GM12878 (cell line): Measurements from ENCODE around the gene METAP2. TPM values are rescaled to one million over a fixed set of nuclear protein-coding genes. Genes with fewer than 3 reads are reported as not detected.
A peak's percentile ranks its signal among the peaks of the same experiment; 100 is the strongest.
"Not testable (repeated sequence)": the region's sequence is repeated elsewhere in the genome, so short reads cannot be mapped to it uniquely, and the experiment has no call there.

ENCODE experiments used
- ATAC-seq: fragments of 200-7000 bp; cut with Tn5 transposase; 3 replicates; pipeline ENCODE4 v1.9.1; 2020; ENCODE audit warnings: mild to moderate bottlenecking, moderate library complexity
- BruUV-seq: library from RNA; stranded (reverse); fragments of 400-500 nt; replicated peaks from 2 replicates; lab custom pipeline; 2021; lab: Mats Ljungman, UMichigan
- CTCF ChIA-PET: fragments of 300-600 bp; sonication (Branson Sonifier 250); formaldehyde crosslinking; extraction: SDS; loops from one replicate; lab custom pipeline; 2021; ENCODE audit warnings: inconsistent platforms; lab: Yijun Ruan, JAX
- POLR2A ChIA-PET: fragments of 350-600 bp; formaldehyde crosslinking; extraction: SDS; loops from one replicate; lab custom pipeline; 2021; ENCODE audit warnings: inconsistent platforms; lab: Charles Lee
- RAD21 ChIA-PET: fragments of 300-600 bp; sonication (Branson Sonifier 250); formaldehyde crosslinking; loops from one replicate; lab custom pipeline; 2023; ENCODE audit warnings: antibody characterized with exemption; ENCODE audit not compliant: unreplicated experiment; lab: Charles Lee
- SMC1A ChIA-PET: fragments of 300-600 bp; sonication (Branson Sonifier 250); formaldehyde crosslinking; loops from one replicate; lab custom pipeline; 2023; ENCODE audit not compliant: unreplicated experiment, uncharacterized antibody; lab: Charles Lee
- DNase-seq: peaks from one replicate; pipeline ENCODE4 v3.0.0-alpha.2; 2011; ENCODE audit warnings: low read depth, low spot score
- FAIRE-seq: peaks from 3 replicates; lab custom pipeline; 2011; peaks lifted over from hg19 to GRCh38; lab: Jason Lieb, UNC
- H2AFZ ChIP-seq: 2 replicates; pipeline ENCODE4 v1.6.0; 2011; ENCODE audit warnings: low read depth, low read length, control low read depth; ENCODE audit not compliant: control insufficient read depth
- H3K27ac ChIP-seq: 2 replicates; pipeline ENCODE4 v1.5.1; 2011; ENCODE audit warnings: control low read depth; ENCODE audit not compliant: control insufficient read depth, insufficient read depth
- H3K27me3 ChIP-seq, 2 experiments: replicated peaks in 1 of 2; 2 replicates each; pipeline versions ENCODE4 v1.6.0 to v1.6.1; 2011; ENCODE audit warnings: low read length in 1 of 2; ENCODE audit not compliant: control insufficient read depth in 2 of 2, insufficient read depth in 2 of 2
- H3K36me3 ChIP-seq, 2 experiments: 2 replicates each; pipeline ENCODE4 v1.5.1; 2011; ENCODE audit warnings: low read length in 1 of 2; ENCODE audit not compliant: control insufficient read depth in 2 of 2, insufficient read depth in 2 of 2
- H3K4me1 ChIP-seq: 2 replicates; pipeline ENCODE4 v1.6.1; 2011; ENCODE audit warnings: mild to moderate bottlenecking, low read length, moderate library complexity, mixed read lengths; ENCODE audit not compliant: control insufficient read depth, insufficient read depth
- H3K4me2 ChIP-seq: 2 replicates; pipeline ENCODE4 v1.6.0; 2011; ENCODE audit warnings: control low read depth; ENCODE audit not compliant: control insufficient read depth, insufficient read depth
- H3K4me3 ChIP-seq: fragments of 200-600 bp; sonication (generic); 2 replicates; pipeline ENCODE4 v1.5.1; 2016
- H3K79me2 ChIP-seq: 2 replicates; pipeline ENCODE4 v1.6.0; 2011; ENCODE audit warnings: low read length; ENCODE audit not compliant: control insufficient read depth, insufficient read depth
- H3K9ac ChIP-seq: 2 replicates; pipeline ENCODE4 v1.8.0; 2011; ENCODE audit warnings: low read length, control low read depth, mixed read lengths; ENCODE audit not compliant: control insufficient read depth, insufficient read depth
- H3K9me3 ChIP-seq: replicated peaks from 3 replicates; pipeline ENCODE4 v1.5.1; 2011; ENCODE audit warnings: mild to moderate bottlenecking, low read length; ENCODE audit not compliant: control insufficient read depth, insufficient read depth
- H4K20me1 ChIP-seq: 2 replicates; pipeline ENCODE4 v1.6.0; 2011; ENCODE audit not compliant: control insufficient read depth, insufficient read depth
- BRCA1 ChIP-seq: IDR thresholded peaks from 2 replicates; pipeline ENCODE4 v1.6.1; 2011; ENCODE audit warnings: low read depth, low read length, improper control_type of control experiment
- CHD4 ChIP-seq: fragments of 200-600 bp; sonication (generic); IDR thresholded peaks from 2 replicates; pipeline ENCODE4 v1.6.1; 2016; ENCODE audit warnings: mild to moderate bottlenecking
- DPF2 ChIP-seq: fragments of 450-650 bp; IDR thresholded peaks from 2 replicates; pipeline ENCODE4 v1.6.1; 2017; ENCODE audit warnings: mild to moderate bottlenecking
- ETV6 ChIP-seq, 2 experiments: fragments of 450-650 bp in 1 of 2; IDR thresholded peaks in 1 of 2; conservative IDR thresholded peaks in 1 of 2; 2 replicates each; pipeline ENCODE4 v1.6.1; 2014; ENCODE audit warnings: antibody characterized with exemption in 1 of 2, borderline replicate concordance in 1 of 2, low read depth in 1 of 2, mild to moderate bottlenecking in 1 of 2, moderate library complexity in 1 of 2
- EZH2 ChIP-seq: IDR thresholded peaks from 2 replicates; pipeline ENCODE4 v1.6.1; 2012; ENCODE audit warnings: low read depth, mild to moderate bottlenecking, control low read depth, inconsistent platforms, low read length, borderline replicate concordance; ENCODE audit not compliant: control insufficient read depth
- FOS ChIP-seq: IDR thresholded peaks from 3 replicates; pipeline ENCODE4 v1.6.1; 2011; ENCODE audit warnings: borderline replicate concordance; ENCODE audit not compliant: insufficient read length; ENCODE audit errors: extremely low read depth
- MXI1 ChIP-seq: fragments of 150-350 bp; IDR thresholded peaks from 2 replicates; pipeline ENCODE4 v1.6.1; 2011; ENCODE audit warnings: low read depth, mild to moderate bottlenecking, inconsistent platforms, low read length, improper control_type of control experiment
- POLR2AphosphoS5 ChIP-seq: IDR thresholded peaks from 2 replicates; pipeline ENCODE4 v1.6.1; 2011; ENCODE audit warnings: mild to moderate bottlenecking, low read length, inconsistent platforms
- RB1 ChIP-seq: fragments of 450-650 bp; formaldehyde crosslinking; IDR thresholded peaks from 2 replicates; pipeline ENCODE4 v1.6.1; 2017; ENCODE audit warnings: mild to moderate bottlenecking, borderline replicate concordance
- REST ChIP-seq: IDR thresholded peaks from 2 replicates; pipeline ENCODE4 v1.6.1; 2012; ENCODE audit warnings: mild to moderate bottlenecking, low read depth, low read length
- SMAD1 ChIP-seq: fragments of 450-650 bp; IDR thresholded peaks from 2 replicates; pipeline ENCODE4 v1.6.1; 2018; ENCODE audit warnings: mild to moderate bottlenecking, low read depth; ENCODE audit not compliant: partially characterized antibody
- SUZ12 ChIP-seq: fragments of 200-600 bp; sonication (generic); IDR thresholded peaks from one replicate; pipeline ENCODE4 v1.6.1; 2018; ENCODE audit warnings: antibody characterized with exemption, mild to moderate bottlenecking; ENCODE audit not compliant: unreplicated experiment
- WGBS: methylation state at CpG from one replicate; pipeline ENCODE4 v1.1.6; 2016; ENCODE audit warnings: low lambda C conversion rate; ENCODE audit not compliant: insufficient replicate concordance, insufficient coverage; ENCODE audit errors: missing lambda C conversion rate; 5-methylcytosine and 5-hydroxymethylcytosine counted together
- in situ Hi-C: fragments of 300-500 bp; cut with MboI; formaldehyde crosslinking; loops from 9 replicates; pipeline ENCODE4 v1.14.3; 2018; ENCODE audit warnings: mixed read lengths
- intact Hi-C: fragments of 100-400 bp; cut with micrococcal nuclease; formaldehyde crosslinking; loops from one replicate; pipeline ENCODE4 v1.14.2; 2022; ENCODE audit not compliant: unreplicated experiment
- polyA plus RNA-seq, 11 experiments: library from polyadenylated mRNA; depleted of rRNA in 4 of 11; unstranded in 6 of 11; stranded (reverse) in 5 of 11; fragments of >200 nt; fragmentation: Nextera tagmentation in 4 of 11; fragmentation: Illumina TruSeq in 1 of 11; extraction: Ambion mirVana in 4 of 11; extraction: Trizol in 1 of 11; gene quantifications; 1 replicate in 1 of 11; 2 replicates in 10 of 11; pipeline versions ENCODE4 v1.2.1 to v1.2.3, GENCODE V29; 2011 to 2016; ENCODE audit warnings: inconsistent platforms in 2 of 11, missing spikeins in 2 of 11, low read depth in 1 of 11
- total RNA-seq, 4 experiments: library from RNA; depleted of rRNA in 3 of 4; stranded (reverse); fragments of >200 nt in 3 of 4; fragmentation: Illumina TruSeq in 1 of 4; extraction: Trizol in 1 of 4; gene quantifications; 2 replicates each; pipeline versions ENCODE4 v1.2.1 to v1.2.3, GENCODE V29; 2013 to 2021

METAP2 gene
- total and polyA plus RNA-seq, 10 of the 15 experiments (the other 5 are each of a cell fraction or from before 2014, with no cell fraction given) = 50.7 to 132 (median 73.9) TPM

DNA sequence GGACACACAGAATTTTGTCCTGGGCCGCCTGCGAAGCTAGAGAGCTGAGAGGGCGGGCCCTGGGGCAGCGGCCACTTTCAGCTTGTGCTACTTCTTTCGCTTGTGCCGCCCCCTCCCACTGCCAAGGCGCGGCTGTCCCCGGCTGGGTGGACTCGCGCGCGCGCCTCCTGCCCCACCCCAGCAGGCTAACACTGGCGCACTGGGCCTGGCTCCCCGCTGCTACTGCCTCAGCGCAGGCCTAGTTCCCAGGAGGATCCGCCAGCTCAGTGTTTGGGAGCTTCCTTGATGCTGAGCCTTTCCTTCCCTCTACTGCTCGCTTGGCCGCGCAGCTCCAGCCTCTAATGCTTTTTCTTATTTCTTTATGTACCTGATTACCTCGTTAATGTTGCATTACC is 27.4 kb upstream of the METAP2 start:
- ChIA-PET CTCF (no interaction called here), SMC1A (no interaction called here), RAD21 (no interaction called here), POLR2A (no interaction called here)
- H3K4me2 ChIP-seq = peak overlapping the region; percentile 33; the same call in 1 of the 2 replicates
- no peak overlapping the region for H3K4me3 ChIP-seq
- no peaks in the 10 kb centered on the region for H4K20me1 ChIP-seq
- TF ChIP-seq REST (no peak), SUZ12 (no peak), SMAD1 (no peak), EZH2 (no peak), DPF2 (no peak), BRCA1 (no peak), RB1 (no peak), ETV6 (conservative IDR thresholded peaks at IDR 0.05 in 1 of 2, IDR thresholded peaks at IDR 0.05 in 1 of 2; ENCODE audit: borderline replicate concordance in 1 of 2, low read depth in 1 of 2) (no peak), FOS (no peak), POLR2AphosphoS5 (no peak), MXI1 (no peak), CHD4 (no peak)
- no peaks in the 10 kb centered on the region for H3K79me2 ChIP-seq
- in situ Hi-C loops = no loop called here
- H3K27ac ChIP-seq = no peak overlapping the region
- no peaks in the 10 kb centered on the region for H3K36me3 ChIP-seq
- H3K27me3 ChIP-seq = peaks cover 0 to 10% of the 10 kb centered on the region in 2 experiments; a peak in 3 of 4 replicates
- H3K9ac ChIP-seq = no peak overlapping the region
- WGBS = 68% methylated on average over 22 of the region's 22 CpGs
- BruUV-seq = no TSS peak
- DNase-seq (no peak), ATAC-seq (no peak), FAIRE-seq (no peak)
- intact Hi-C loops = no loop called here
- no peaks in the 10 kb centered on the region; the same call in 2 of the 3 replicates for H3K9me3 ChIP-seq
- no peaks in the 10 kb centered on the region for H3K4me1 ChIP-seq
- no peak overlapping the region for H2AFZ ChIP-seq

- H3K36me3 ChIP-seq, H4K20me1 ChIP-seq, H3K4me1 ChIP-seq, in situ Hi-C loops, H3K4me3 ChIP-seq, ATAC-seq, H2AFZ ChIP-seq, FAIRE-seq, BruUV-seq, H3K27ac ChIP-seq, H3K9me3 ChIP-seq, H3K9ac ChIP-seq, DNase-seq, H3K27me3 ChIP-seq, H3K4me2 ChIP-seq, RAD21 ChIA-PET, H3K79me2 ChIP-seq, intact Hi-C loops: not testable (repeated sequence)
- 67% methylated on average over 1 of the region's 1 CpG for WGBS
- POLR2A ChIA-PET = interaction anchor here (0.5 kb wide), 1 partner anchor 13 kb away, joined by 4 read pairs; no protein-coding TSS in a partner anchor
- CTCF ChIA-PET = interaction anchor here (0.6 kb wide), 1 partner anchor 259 kb away, joined by 3 read pairs; no protein-coding TSS in a partner anchor
- SMC1A ChIA-PET = interaction anchor here (0.9 kb wide), 1 partner anchor 21 kb away, joined by 3 read pairs; no protein-coding TSS in a partner anchor
These were observed 24.3 kb upstream of the METAP2 start for GRCh38 chr12:95449656-95450055.
